SK-N-SH (cell line): Measurements from ENCODE around the gene FRYL. TPM values are rescaled to one million over a fixed set of nuclear protein-coding genes. Genes with fewer than 3 reads are reported as not detected.

Experiments used
- CTCF ChIA-PET: fragments of 300-600, 350-600 bp; formaldehyde crosslinking; extraction: SDS; loops from one replicate; lab custom pipeline; 2021; lab: Yijun Ruan, JAX
- POLR2A ChIA-PET: fragments of 350-600 bp; sonication (Branson Sonifier 250); formaldehyde crosslinking; extraction: SDS; loops from one replicate; lab custom pipeline; 2020; ENCODE audit warnings: antibody characterized with exemption, inconsistent platforms; lab: Yijun Ruan, JAX
- DNase-seq: peaks from one replicate; pipeline ENCODE4 v3.0.0; 2012
- H2AFZ ChIP-seq: fragments of 200-600 bp; sonication (generic); 2 replicates; pipeline ENCODE4 v1.8.1; 2016; ENCODE audit warnings: antibody characterized with exemption, mild to moderate bottlenecking, low read depth
- H3F3A ChIP-seq: fragments of 200-600 bp; sonication (generic); replicated peaks from 2 replicates; pipeline ENCODE3; 2016; ENCODE audit warnings: antibody characterized with exemption, mild to moderate bottlenecking; ENCODE audit not compliant: insufficient read depth
- H3K27ac ChIP-seq, 2 experiments: fragments of 200-500 bp in 1 of 2; fragments of 200-600 bp in 1 of 2; sonication (Bioruptor generic) in 1 of 2; sonication (generic), shearing (Covaris generic) in 1 of 2; 2 replicates each; pipeline versions ENCODE4 v1.5.1 to v1.6.1; 2014 to 2016; ENCODE audit warnings: low read depth in 2 of 2, inconsistent platforms in 1 of 2, low read length in 1 of 2, mild to moderate bottlenecking in 1 of 2, mixed read lengths in 1 of 2
- H3K27me3 ChIP-seq: fragments of 200-600 bp; sonication (generic), shearing (Covaris generic); 2 replicates; pipeline ENCODE4 v1.6.1; 2016; ENCODE audit warnings: mixed run types; ENCODE audit not compliant: insufficient read depth
- H3K36me3 ChIP-seq, 2 experiments: fragments of 200-500 bp in 1 of 2; fragments of 200-600 bp in 1 of 2; sonication (Bioruptor generic) in 1 of 2; sonication (generic) in 1 of 2; replicated peaks in 1 of 2; 2 replicates each; pipeline versions ENCODE3 to v1.5.1; 2014 to 2016; ENCODE audit warnings: low read length in 1 of 2, mild to moderate bottlenecking in 1 of 2; ENCODE audit not compliant: insufficient read depth in 2 of 2, control insufficient read depth in 1 of 2
- H3K4me1 ChIP-seq, 2 experiments: fragments of 200-500 bp in 1 of 2; fragments of 200-600 bp in 1 of 2; sonication (Bioruptor generic) in 1 of 2; sonication (generic), shearing (Covaris generic) in 1 of 2; 2 replicates each; pipeline versions ENCODE4 v1.5.1 to v1.6.1; 2014 to 2016; ENCODE audit warnings: low read depth in 1 of 2, low read length in 1 of 2, mixed run types in 1 of 2; ENCODE audit not compliant: insufficient read depth in 2 of 2, control insufficient read depth in 1 of 2
- H3K4me2 ChIP-seq: fragments of 200-600 bp; sonication (generic), shearing (Covaris generic); 2 replicates; pipeline ENCODE4 v1.6.1; 2017; ENCODE audit warnings: mixed run types
- H3K4me3 ChIP-seq, 2 experiments: fragments of 200-500 bp in 1 of 2; fragments of 200-600 bp in 1 of 2; sonication (Bioruptor generic) in 1 of 2; sonication (generic), shearing (Covaris generic) in 1 of 2; 2 replicates each; pipeline versions ENCODE4 v1.5.1 to v1.8.1; 2014 to 2016; ENCODE audit warnings: low read depth in 2 of 2, inconsistent platforms in 1 of 2, low read length in 1 of 2, mild to moderate bottlenecking in 1 of 2, mixed read lengths in 1 of 2, moderate library complexity in 1 of 2
- H3K79me2 ChIP-seq: fragments of 200-600 bp; sonication (generic); 2 replicates; pipeline ENCODE4 v1.8.1; 2017; ENCODE audit warnings: mild to moderate bottlenecking; ENCODE audit not compliant: insufficient read depth
- H3K9ac ChIP-seq: fragments of 200-600 bp; sonication (generic); 2 replicates; pipeline ENCODE4 v1.6.1; 2017; ENCODE audit warnings: mixed run types
- H3K9me2 ChIP-seq: fragments of 200-600 bp; sonication (generic); 2 replicates; pipeline ENCODE4 v1.6.1; 2017; ENCODE audit warnings: mixed run types
- H3K9me3 ChIP-seq: fragments of 200-600 bp; sonication (generic); 2 replicates; pipeline ENCODE4 v1.6.1; 2017; ENCODE audit warnings: mixed run types, mild to moderate bottlenecking, moderate library complexity
- H4K20me1 ChIP-seq: fragments of 200-600 bp; sonication (generic); 2 replicates; pipeline ENCODE4 v1.6.1; 2017; ENCODE audit warnings: mild to moderate bottlenecking, mixed run types; ENCODE audit not compliant: insufficient read depth
- CHD2 ChIP-seq: fragments of 150-350 bp; IDR thresholded peaks from 2 replicates; pipeline ENCODE4 v1.6.1; 2018; ENCODE audit warnings: low read length; ENCODE audit not compliant: partially characterized antibody
- EZH2phosphoT487 ChIP-seq: fragments of 200-600 bp; sonication (generic); IDR thresholded peaks from 2 replicates; pipeline ENCODE4 v1.6.1; 2017; ENCODE audit warnings: low read depth, mixed run types, mild to moderate bottlenecking, antibody characterized with exemption, moderate library complexity, borderline replicate concordance
- GATA2 ChIP-seq: sonication (generic); formaldehyde crosslinking; IDR thresholded peaks from 2 replicates; pipeline ENCODE4 v1.5.0; 2020; ENCODE audit warnings: mild to moderate bottlenecking, missing genetic modification reagents
- MAX ChIP-seq: IDR thresholded peaks from 2 replicates; pipeline ENCODE4 v1.4.0; 2012; ENCODE audit warnings: low read depth
- MEF2A ChIP-seq: IDR thresholded peaks from 2 replicates; pipeline ENCODE4 v1.4.0; 2012; ENCODE audit warnings: low read depth, borderline replicate concordance
- PBX3 ChIP-seq: IDR thresholded peaks from 2 replicates; pipeline ENCODE4; 2012
- POLR2AphosphoS5 ChIP-seq: IDR thresholded peaks from 2 replicates; pipeline ENCODE4 v1.6.1; 2012; ENCODE audit warnings: low read depth, low read length
- RCOR1 ChIP-seq: fragments of 150-350 bp; IDR thresholded peaks from 2 replicates; pipeline ENCODE4 v1.6.1; 2017; ENCODE audit warnings: antibody characterized with exemption, low read length
- SIN3A ChIP-seq: IDR thresholded peaks from 2 replicates; pipeline ENCODE4 v1.6.1; 2012; ENCODE audit warnings: low read depth, mild to moderate bottlenecking, low read length, moderate library complexity, borderline replicate concordance
- USF1 ChIP-seq: IDR thresholded peaks from 2 replicates; pipeline ENCODE4 v1.4.0; 2012; ENCODE audit warnings: low read depth, borderline replicate concordance
- USF2 ChIP-seq: fragments of 150-350 bp; IDR thresholded peaks from 2 replicates; pipeline ENCODE4 v1.6.1; 2017; ENCODE audit warnings: antibody characterized with exemption, low read length, low read depth, borderline replicate concordance
- WGBS: methylation state at CpG from one replicate; pipeline ENCODE4 v1.1.6; 2017; ENCODE audit warnings: low lambda C conversion rate; 5-methylcytosine and 5-hydroxymethylcytosine counted together
- polyA plus RNA-seq, 3 experiments: library from polyadenylated mRNA; depleted of rRNA; stranded (reverse); fragments of >200 nt; gene quantifications; 2 replicates each; pipeline ENCODE4 v1.2.3, GENCODE V29; 2012
- TF ChIP-seq, protein P1 (sequence below): fragments of 200-600 bp; sonication (generic); IDR thresholded peaks from 2 replicates; pipeline ENCODE4 v1.6.1; 2017; ENCODE audit warnings: antibody characterized with exemption, mild to moderate bottlenecking, moderate library complexity

The FRYL gene
- polyA plus RNA-seq, 1 of the 3 experiments (the other 2 are of a cell fraction) = 8.2 TPM

- CTCF ChIA-PET = interaction anchor here (1.0 kb wide), 1 partner anchor 10 kb away, joined by 3 read pairs; no protein-coding TSS in a partner anchor
- no peaks in the 10 kb centered on the region for H3K36me3 ChIP-seq
- no peaks in the 10 kb centered on the region for H3K9me3 ChIP-seq
- H3K79me2 ChIP-seq = peaks cover 98% of the 10 kb centered on the region
- TF ChIP-seq USF2 = no peak
- no peak for TF ChIP-seq GATA2 (CRISPR knock-in tag)
- TF ChIP-seq, protein P1, sequence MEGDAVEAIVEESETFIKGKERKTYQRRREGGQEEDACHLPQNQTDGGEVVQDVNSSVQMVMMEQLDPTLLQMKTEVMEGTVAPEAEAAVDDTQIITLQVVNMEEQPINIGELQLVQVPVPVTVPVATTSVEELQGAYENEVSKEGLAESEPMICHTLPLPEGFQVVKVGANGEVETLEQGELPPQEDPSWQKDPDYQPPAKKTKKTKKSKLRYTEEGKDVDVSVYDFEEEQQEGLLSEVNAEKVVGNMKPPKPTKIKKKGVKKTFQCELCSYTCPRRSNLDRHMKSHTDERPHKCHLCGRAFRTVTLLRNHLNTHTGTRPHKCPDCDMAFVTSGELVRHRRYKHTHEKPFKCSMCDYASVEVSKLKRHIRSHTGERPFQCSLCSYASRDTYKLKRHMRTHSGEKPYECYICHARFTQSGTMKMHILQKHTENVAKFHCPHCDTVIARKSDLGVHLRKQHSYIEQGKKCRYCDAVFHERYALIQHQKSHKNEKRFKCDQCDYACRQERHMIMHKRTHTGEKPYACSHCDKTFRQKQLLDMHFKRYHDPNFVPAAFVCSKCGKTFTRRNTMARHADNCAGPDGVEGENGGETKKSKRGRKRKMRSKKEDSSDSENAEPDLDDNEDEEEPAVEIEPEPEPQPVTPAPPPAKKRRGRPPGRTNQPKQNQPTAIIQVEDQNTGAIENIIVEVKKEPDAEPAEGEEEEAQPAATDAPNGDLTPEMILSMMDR = no peak
- TF ChIP-seq SIN3A = no peak
- no peak for TF ChIP-seq MEF2A
- no peak for TF ChIP-seq CHD2
- TF ChIP-seq EZH2phosphoT487 = no peak
- no peak for TF ChIP-seq MAX
- TF ChIP-seq RCOR1 = no peak
- TF ChIP-seq PBX3 = no peak
- TF ChIP-seq USF1 = no peak
- no peak for TF ChIP-seq POLR2AphosphoS5
- H3K4me1 ChIP-seq = peaks cover 0 to 12% of the 10 kb centered on the region in 2 experiments; a peak in 2 of 4 replicates
- no peak overlapping the region for H2AFZ ChIP-seq
- POLR2A ChIA-PET = no interaction called here
- no peak for DNase-seq
- H3K4me2 ChIP-seq = no peak overlapping the region
- H3K27me3 ChIP-seq = no peaks in the 10 kb centered on the region
- H3K27ac ChIP-seq = no peak overlapping the region
- H3F3A ChIP-seq = peaks cover 9% of the 10 kb centered on the region
- H3K9ac ChIP-seq = no peak overlapping the region
- no peaks in the 10 kb centered on the region for H3K9me2 ChIP-seq
- 94% methylated on average over 8 of the region's 8 CpGs for WGBS
- H3K4me3 ChIP-seq = no peak overlapping the region
- peaks cover under 1% of the 10 kb centered on the region; the same call in 1 of the 2 replicates for H4K20me1 ChIP-seq
Measured at GRCh38 chr4:48693856-48694574, 86.1 kb downstream of the FRYL start.
